ENCODE data around the gene COL4A3.

The COL4A3 gene

GRCh38 chr2:227341553-227341952, 177.1 kb downstream of the COL4A3 start:
- DNase-seq (ENCODE audit: low read depth), result no peak

GRCh38 chr2:227344231-227344630, 179.8 kb downstream of the COL4A3 start:
- DNase-seq (ENCODE audit: low read depth), result no peak

GRCh38 chr2:227347117-227347516, 182.7 kb downstream of the COL4A3 start:
- DNase-seq (ENCODE audit: low read depth), result no peak

- no peak for DNase-seq (ENCODE audit: low read depth)
Observed at GRCh38 chr2:227348324-227348723, 183.9 kb downstream of the COL4A3 start.

- no peak for DNase-seq (ENCODE audit: low read depth)
Observed at GRCh38 chr2:227349989-227350612, 185.7 kb downstream of the COL4A3 start.

GRCh38 chr2:227351639-227352038, 187.2 kb downstream of the COL4A3 start:
- no peak for DNase-seq (ENCODE audit: low read depth)

GRCh38 chr2:227360351-227360750, 195.9 kb downstream of the COL4A3 start:
- DNase-seq (ENCODE audit: low read depth), result no peak

GRCh38 chr2:227363756-227364155, 199.3 kb downstream of the COL4A3 start:
- DNase-seq (ENCODE audit: low read depth), result no peak

All from stimulated activated CD8-positive, alpha-beta memory T cell treated with anti-CD3 and anti-CD28 coated beads, Interleukin-15, amount 100 ng/mL, for 1 hour (primary cell).